Measurements from ENCODE around the gene TMEM248.
"Not testable (repeated sequence)": the region's sequence is repeated elsewhere in the genome, so short reads cannot be mapped to it uniquely, and the experiment has no call there.

Gene TMEM248

GRCh38 chr7:66910789-66911188 lies 10.2 kb upstream of the TMEM248 start:
- DNase-seq (ENCODE audit: low spot score): no peak

DNA sequence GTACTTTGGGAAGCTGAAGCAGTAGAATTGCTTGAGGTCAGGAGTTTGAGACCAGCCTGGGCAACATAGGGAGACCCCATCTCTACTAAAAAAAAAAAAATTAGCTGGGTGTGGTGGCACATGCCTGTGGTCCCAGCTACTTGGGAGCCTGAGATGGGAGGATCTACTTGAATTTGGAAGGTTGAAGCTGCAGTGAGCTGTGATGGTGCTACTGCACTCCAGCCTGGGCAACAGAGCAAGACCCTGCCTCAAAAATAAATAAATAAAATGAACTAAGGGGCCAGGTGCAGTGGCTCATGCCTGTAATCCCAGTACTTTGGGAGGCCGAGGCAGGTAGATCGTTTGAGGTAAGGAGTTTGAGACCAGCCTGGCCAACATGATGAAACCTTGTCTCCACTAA lies 9.8 kb upstream of the TMEM248 start:
- DNase-seq (ENCODE audit: low spot score): not testable (repeated sequence)

- no peak for DNase-seq (ENCODE audit: low spot score)
Observed at GRCh38 chr7:66912195-66912594, 8.8 kb upstream of the TMEM248 start.

DNA sequence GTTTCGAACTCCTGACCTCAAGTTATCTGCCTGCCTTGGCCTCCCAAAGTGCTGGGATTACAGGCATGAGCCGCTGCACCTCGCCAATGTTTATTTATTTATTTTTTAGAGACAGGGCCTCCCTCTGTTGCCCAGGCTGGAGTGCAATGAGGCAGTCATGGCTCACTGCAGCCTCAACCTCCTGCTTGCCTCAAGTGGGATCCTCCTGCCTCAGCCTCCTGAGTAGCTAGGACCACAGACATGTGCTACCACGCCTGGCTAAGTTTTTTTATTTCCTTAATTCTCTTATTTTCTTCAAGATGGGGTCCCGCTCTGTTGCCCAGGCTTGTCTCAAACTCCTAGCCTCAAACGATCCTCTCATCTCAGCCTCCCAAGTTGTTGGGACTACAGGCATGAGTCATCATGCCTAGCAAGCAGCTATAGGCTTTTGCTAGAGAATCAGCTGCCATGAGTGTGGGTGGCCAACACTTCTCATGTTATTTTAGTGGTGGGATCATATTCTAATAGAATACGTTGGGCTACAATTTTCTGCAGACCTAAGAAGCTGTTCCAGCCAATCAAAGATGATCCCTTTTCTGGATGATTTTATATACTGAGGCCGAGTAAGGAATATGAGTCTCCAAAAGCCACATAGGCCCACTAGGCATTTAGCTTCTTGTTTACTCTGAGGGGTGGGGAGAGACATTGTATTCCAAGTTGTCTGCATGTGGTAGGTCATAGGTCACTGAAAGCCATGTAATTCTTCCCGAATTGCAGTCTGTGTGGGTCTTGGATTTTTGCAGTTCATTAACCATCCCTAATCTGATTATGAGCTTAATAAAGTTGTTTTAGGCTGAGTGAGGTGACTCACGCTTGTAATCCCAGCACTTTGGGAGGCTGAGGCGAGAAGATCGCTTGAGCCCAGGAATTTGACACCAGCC lies 7.6 kb upstream of the TMEM248 start:
- no peak for DNase-seq (ENCODE audit: low spot score)

- not testable (repeated sequence) for DNase-seq (ENCODE audit: low spot score)
Observed at GRCh38 chr7:66917904-66918303, 3.1 kb upstream of the TMEM248 start.

GRCh38 chr7:66919304-66919703 lies 1.7 kb upstream of the TMEM248 start:
- DNase-seq (ENCODE audit: low spot score): no peak

- no peak for DNase-seq (ENCODE audit: low spot score)
Observed at GRCh38 chr7:66919704-66920103, 1.3 kb upstream of the TMEM248 start.

DNA sequence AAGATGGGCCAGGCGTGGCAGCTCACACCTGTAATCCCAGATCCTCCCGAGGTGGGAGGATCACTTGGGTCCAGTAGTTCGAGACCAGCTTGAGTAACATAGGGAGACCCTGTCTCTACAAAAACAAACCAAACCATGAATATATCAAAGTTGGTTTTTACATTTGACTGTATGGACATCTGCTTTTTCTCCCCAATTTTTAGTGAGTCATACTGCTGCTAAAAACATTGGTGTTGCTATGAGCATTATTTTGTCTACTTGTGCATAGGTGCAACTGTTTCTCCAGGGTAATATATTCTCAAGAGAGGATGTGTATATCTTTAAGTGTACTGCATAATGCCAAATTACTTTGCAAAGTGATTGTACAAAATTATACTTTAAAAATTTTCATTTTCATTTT lies 769 bp upstream of the TMEM248 start:
- no peak for DNase-seq (ENCODE audit: low spot score)

DNA sequence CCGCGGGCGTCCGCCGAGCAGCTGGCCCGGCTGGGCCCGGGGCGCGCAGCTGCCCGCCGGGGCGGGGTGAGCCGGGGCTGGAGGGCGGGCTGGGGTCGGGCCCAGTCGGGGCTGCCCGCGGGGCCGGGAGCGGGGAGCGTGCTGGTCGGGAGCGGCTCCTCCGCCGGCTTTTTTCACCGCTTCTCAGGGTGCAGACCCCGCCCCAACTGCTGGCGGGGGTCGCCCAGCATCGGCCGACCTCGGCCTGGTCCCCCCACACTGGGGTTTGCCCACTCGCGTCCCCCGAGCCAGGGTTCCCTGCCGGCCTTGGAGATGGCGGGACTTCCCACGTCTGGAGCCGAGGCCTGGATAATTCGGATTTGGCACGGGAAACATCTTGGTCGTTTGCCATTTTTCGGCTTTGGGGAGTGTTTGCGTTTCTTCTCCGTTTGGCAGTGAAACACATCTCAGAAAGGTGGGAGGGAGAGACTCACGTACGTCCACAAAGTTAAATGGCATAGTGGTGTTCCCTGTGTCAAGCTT lies 432 bp downstream of the TMEM248 start:
- peak; percentile 60 for DNase-seq (ENCODE audit: low spot score)

- peak; percentile 21 for DNase-seq (ENCODE audit: low spot score)
Observed at GRCh38 chr7:66921918-66922486, 977 bp downstream of the TMEM248 start.

- no peak for DNase-seq (ENCODE audit: low spot score)
Observed at GRCh38 chr7:66925255-66925654, 4.2 kb downstream of the TMEM248 start.

- no peak for DNase-seq (ENCODE audit: low spot score)
Observed at GRCh38 chr7:66927348-66927948, 6.4 kb downstream of the TMEM248 start.

DNA sequence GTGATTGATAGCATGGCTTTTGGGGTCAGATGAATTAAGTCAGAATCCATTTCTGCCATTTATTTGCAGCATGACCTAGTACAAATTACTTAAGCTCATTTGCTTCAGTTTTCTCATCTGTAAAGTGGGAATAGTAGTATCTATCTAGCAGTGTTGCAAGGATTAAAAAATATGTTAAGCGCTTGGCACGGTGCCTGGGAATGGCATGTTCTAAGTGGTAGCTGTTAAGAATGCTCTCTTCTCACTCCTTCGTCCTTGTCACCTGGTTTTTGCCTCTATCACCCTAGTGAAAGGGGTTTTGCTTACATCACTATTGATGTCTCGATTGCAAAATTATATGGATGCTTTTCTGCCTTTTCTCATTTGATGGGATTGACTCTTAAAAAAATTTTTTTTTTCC lies 7.4 kb downstream of the TMEM248 start:
- no peak for DNase-seq (ENCODE audit: low spot score)

DNA sequence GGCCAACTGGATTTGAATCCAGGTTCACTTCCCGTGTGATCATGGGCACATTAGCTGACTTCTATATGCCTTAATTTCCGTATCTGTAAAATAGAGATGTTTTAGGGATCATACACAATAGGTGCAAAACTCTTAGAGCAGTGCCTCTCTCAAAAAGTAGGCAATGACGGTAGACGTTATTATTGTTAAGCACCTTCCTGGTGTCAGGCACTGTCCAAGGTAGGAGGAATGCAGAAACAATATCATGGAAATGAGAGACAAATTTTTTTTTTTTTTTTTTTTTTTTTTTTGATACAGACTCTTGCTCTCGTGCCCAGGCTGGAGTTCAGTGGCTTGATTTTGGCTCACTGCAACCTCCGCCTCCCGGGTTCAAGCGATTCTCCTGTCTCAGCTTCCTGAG lies 8.1 kb downstream of the TMEM248 start:
- DNase-seq (ENCODE audit: low spot score): no peak

- no peak for DNase-seq (ENCODE audit: low spot score)
Observed at GRCh38 chr7:66929935-66930334, 8.9 kb downstream of the TMEM248 start.

DNA sequence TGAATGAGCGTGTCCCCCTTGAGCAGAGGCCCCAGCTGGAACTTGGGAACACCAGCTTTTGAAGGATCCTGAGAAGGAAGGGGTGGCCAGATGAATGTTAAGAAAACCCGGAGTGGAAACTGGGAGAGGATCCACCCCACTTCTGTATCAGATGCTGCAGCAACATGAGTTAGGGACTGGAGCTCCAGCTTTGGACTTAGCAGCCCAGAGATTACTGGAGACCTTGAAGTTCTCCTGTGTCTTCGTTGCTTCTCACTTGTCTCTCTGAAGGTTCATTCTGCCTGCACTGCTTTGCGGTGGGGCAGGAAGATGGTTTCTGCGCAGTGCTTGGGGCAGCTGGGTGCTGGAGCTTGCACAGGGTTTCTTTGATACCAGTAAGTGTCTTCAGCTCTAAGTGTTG lies 9.3 kb downstream of the TMEM248 start:
- DNase-seq (ENCODE audit: low spot score): no peak

- no peak for DNase-seq (ENCODE audit: low spot score)
Observed at GRCh38 chr7:66933469-66933868, 12.4 kb downstream of the TMEM248 start.

GRCh38 chr7:66937940-66938339 lies 16.9 kb downstream of the TMEM248 start:
- DNase-seq (ENCODE audit: low spot score): no peak

- no peak for DNase-seq (ENCODE audit: low spot score)
Observed at GRCh38 chr7:66939325-66939724, 18.3 kb downstream of the TMEM248 start.

DNA sequence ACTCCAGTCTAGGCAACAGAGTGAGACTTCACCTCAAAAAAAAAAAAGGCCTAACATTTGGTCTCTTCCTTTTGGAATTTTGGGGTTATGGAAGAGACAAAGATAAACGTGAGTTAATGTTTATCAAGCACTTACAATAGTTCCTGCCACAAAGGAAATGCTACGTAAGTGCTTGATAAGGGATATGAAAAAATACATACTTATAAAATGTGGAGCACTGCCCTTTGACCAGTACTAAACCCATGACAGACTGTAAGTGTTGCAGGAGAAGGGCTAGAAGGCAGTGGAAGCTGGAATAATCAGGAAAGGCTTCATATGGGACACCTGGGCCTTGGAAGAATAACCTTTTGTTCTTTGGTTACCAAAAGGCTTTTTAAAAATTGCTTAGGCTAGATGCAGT lies 25.5 kb downstream of the TMEM248 start:
- no peak for DNase-seq (ENCODE audit: low spot score)

- DNase-seq (ENCODE audit: low spot score): no peak
Observed at GRCh38 chr7:66948480-66949109, 27.6 kb downstream of the TMEM248 start.

DNA sequence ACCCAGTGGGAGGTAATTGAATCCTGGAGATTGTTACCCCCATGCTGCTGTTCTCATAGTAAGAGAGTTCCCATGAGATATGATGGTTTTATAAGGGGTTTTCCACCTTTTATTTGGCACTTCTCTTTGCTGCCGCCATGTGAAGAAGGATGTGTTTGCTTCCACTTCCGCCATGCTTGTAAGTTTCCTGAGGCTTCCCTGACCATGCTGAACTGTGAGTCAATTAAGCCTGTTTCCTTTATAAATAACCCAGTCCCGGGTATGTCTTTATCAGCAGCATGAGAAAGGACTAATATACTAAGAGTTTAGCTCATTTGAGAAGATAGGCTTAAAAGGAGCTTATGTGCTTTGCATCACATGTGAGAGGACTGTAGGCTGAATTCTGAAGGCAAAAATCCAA lies 29.3 kb downstream of the TMEM248 start:
- no peak for DNase-seq (ENCODE audit: low spot score)

GRCh38 chr7:66950763-66951162 lies 29.7 kb downstream of the TMEM248 start:
- no peak for DNase-seq (ENCODE audit: low spot score)

Data from AG08395 (cell line).